PC-9 (cell line): ENCODE measurements around the gene RPEL1.

ENCODE experiments used
- EZH2 ChIP-seq: fragments of 200-600 bp; sonication (generic); IDR thresholded peaks from 2 replicates; pipeline ENCODE4 v1.8.0; 2017; ENCODE audit warnings: antibody characterized with exemption, low read depth
- TF ChIP-seq, protein P1 (sequence below): fragments of 200-600 bp; sonication (generic); conservative IDR thresholded peaks from 2 replicates; pipeline ENCODE4 v1.6.1; 2017; ENCODE audit warnings: mixed run types, antibody characterized with exemption, mild to moderate bottlenecking, moderate library complexity

DNA sequence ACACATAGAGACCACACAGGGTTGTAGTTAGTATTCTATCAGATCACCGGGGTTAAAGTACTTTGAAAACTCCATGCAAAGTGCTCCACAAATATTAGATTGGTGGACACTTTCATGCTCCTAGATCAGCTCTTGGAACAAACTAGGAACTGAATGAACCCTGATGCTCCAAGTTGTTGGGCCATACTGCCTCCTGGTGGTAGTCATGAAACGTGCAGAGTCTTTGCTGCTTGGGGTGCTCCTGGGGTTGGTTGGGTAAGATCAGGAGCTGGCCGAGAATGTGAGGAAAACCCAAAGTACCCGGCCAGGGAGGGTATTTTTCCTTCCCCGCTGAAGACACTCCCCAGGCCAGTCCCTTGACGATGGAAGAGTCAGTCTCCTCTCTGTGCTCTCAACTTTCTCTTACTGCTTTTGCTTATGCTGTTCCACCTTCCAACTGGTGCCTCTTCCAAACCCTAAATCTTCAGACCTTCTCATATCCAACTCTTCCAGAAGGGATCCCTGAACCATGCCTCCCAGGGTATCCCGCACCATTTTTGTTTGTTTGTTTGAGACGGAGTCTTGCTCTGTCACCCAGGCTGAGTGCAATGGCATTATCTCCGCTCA, 918 bp upstream of the RPEL1 start:
- TF ChIP-seq, protein P1, sequence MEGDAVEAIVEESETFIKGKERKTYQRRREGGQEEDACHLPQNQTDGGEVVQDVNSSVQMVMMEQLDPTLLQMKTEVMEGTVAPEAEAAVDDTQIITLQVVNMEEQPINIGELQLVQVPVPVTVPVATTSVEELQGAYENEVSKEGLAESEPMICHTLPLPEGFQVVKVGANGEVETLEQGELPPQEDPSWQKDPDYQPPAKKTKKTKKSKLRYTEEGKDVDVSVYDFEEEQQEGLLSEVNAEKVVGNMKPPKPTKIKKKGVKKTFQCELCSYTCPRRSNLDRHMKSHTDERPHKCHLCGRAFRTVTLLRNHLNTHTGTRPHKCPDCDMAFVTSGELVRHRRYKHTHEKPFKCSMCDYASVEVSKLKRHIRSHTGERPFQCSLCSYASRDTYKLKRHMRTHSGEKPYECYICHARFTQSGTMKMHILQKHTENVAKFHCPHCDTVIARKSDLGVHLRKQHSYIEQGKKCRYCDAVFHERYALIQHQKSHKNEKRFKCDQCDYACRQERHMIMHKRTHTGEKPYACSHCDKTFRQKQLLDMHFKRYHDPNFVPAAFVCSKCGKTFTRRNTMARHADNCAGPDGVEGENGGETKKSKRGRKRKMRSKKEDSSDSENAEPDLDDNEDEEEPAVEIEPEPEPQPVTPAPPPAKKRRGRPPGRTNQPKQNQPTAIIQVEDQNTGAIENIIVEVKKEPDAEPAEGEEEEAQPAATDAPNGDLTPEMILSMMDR: peak; percentile 83
- no peak for TF ChIP-seq EZH2
